Fibroblast of lung (primary cell): ENCODE results near the gene IQSEC2.

ENCODE experiments used
- EZH2 ChIP-seq: IDR thresholded peaks from 2 replicates; pipeline ENCODE4 v1.5.1; 2012; ENCODE audit warnings: low read length, control low read depth, mild to moderate bottlenecking; ENCODE audit errors: missing control alignments
- TF ChIP-seq, protein P1 (sequence below), 2 donors: IDR thresholded peaks in 1 of 2; conservative IDR thresholded peaks in 1 of 2; 1 replicate in 1 of 2; 2 replicates in 1 of 2; pipeline ENCODE4 v1.5.1; 2011 to 2012; ENCODE audit warnings: low read length in 2 of 2, control low read depth in 1 of 2, inconsistent platforms in 1 of 2, low read depth in 1 of 2, mild to moderate bottlenecking in 1 of 2

DNA sequence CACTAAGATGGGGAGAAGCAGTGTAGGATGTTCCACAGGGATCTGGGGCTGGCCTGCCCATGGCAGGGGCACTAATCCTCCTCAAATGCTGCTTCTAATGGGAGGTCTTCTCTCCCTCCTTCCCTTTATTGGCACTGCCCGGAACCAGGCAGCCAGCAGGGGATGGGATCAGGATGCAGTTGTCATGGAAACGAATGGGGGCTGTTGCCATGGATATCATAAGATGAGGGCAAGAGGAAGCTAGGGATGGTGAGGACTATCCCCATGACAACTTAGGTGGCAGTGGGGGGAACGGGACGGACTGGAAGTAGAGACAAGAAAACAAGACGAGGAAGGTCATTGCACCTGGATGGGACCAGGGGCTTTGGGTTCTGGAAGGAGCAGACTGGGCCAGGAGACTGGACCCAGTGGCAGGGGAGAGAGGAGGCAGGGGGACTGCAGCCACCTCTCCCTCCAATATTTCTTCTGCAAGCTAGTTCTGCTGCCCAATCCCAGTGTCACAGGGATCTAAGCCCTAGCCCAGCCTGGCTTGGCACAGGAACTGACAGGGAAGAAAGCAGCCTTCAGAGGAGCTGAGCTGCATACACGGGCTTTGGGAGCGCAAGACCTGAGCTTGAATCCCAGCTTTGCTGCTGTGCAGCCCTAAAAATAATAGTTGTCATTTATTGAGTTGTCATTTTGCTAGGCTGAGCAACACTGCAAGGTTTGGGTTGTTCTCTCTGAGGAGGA lies 19.0 kb downstream of the IQSEC2 start:
- TF ChIP-seq, protein P1, sequence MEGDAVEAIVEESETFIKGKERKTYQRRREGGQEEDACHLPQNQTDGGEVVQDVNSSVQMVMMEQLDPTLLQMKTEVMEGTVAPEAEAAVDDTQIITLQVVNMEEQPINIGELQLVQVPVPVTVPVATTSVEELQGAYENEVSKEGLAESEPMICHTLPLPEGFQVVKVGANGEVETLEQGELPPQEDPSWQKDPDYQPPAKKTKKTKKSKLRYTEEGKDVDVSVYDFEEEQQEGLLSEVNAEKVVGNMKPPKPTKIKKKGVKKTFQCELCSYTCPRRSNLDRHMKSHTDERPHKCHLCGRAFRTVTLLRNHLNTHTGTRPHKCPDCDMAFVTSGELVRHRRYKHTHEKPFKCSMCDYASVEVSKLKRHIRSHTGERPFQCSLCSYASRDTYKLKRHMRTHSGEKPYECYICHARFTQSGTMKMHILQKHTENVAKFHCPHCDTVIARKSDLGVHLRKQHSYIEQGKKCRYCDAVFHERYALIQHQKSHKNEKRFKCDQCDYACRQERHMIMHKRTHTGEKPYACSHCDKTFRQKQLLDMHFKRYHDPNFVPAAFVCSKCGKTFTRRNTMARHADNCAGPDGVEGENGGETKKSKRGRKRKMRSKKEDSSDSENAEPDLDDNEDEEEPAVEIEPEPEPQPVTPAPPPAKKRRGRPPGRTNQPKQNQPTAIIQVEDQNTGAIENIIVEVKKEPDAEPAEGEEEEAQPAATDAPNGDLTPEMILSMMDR (conservative IDR thresholded peaks at IDR 0.05 in 1 of 2, IDR thresholded peaks at IDR 0.05 in 1 of 2; ENCODE audit: low read depth in 1 of 2, low read length in 2 of 2) = no peak
- no peak for TF ChIP-seq EZH2
